Measurements from ENCODE around the gene KHDC4. TPM values are rescaled to one million over a fixed set of nuclear protein-coding genes. Genes with fewer than 3 reads are reported as not detected.

The KHDC4 gene
- total RNA-seq, 4 donors from 2014 or later: 18.2 to 46.3 (median 26.3) TPM

GRCh38 chr1:155925506-155925905 lies 8.7 kb downstream of the KHDC4 start:
- DNase-seq (no peak), ATAC-seq (no peak)
- H3K4me3 ChIP-seq: no peak overlapping the region
- in situ Hi-C loops (cut with MboI; ENCODE audit: low sequenced_read_pairs in 4 of 4) (no loop called here), intact Hi-C loops (cut with DNase I; ENCODE audit: low total_unique reads) (no loop called here)
- peaks cover 2 to 4% of the 10 kb centered on the region in 2 donors for H3K4me1 ChIP-seq
- no peak for TF ChIP-seq POLR2A (IDR thresholded peaks at IDR 0.05)
- TF ChIP-seq, protein P1, sequence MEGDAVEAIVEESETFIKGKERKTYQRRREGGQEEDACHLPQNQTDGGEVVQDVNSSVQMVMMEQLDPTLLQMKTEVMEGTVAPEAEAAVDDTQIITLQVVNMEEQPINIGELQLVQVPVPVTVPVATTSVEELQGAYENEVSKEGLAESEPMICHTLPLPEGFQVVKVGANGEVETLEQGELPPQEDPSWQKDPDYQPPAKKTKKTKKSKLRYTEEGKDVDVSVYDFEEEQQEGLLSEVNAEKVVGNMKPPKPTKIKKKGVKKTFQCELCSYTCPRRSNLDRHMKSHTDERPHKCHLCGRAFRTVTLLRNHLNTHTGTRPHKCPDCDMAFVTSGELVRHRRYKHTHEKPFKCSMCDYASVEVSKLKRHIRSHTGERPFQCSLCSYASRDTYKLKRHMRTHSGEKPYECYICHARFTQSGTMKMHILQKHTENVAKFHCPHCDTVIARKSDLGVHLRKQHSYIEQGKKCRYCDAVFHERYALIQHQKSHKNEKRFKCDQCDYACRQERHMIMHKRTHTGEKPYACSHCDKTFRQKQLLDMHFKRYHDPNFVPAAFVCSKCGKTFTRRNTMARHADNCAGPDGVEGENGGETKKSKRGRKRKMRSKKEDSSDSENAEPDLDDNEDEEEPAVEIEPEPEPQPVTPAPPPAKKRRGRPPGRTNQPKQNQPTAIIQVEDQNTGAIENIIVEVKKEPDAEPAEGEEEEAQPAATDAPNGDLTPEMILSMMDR (IDR thresholded peaks at IDR 0.05 in 4 of 5, conservative IDR thresholded peaks at IDR 0.05 in 1 of 5): no peak
- no peaks in the 10 kb centered on the region for H3K9me3 ChIP-seq
- H3K27ac ChIP-seq: no peak overlapping the region
- H3K27me3 ChIP-seq: no peaks in the 10 kb centered on the region
- H3K36me3 ChIP-seq: peaks cover 8 to 95% of the 10 kb centered on the region in 2 donors

- H3K4me1 ChIP-seq: no peaks in the 10 kb centered on the region
- in situ Hi-C loops (cut with MboI; ENCODE audit: low sequenced_read_pairs in 4 of 4) (no loop called here), intact Hi-C loops (cut with DNase I; ENCODE audit: low total_unique reads) (no loop called here)
- H3K36me3 ChIP-seq: peaks cover 11 to 100% of the 10 kb centered on the region in 2 donors
- DNase-seq (no peak), ATAC-seq (no peak)
- no peaks in the 10 kb centered on the region for H3K9me3 ChIP-seq
- no peak overlapping the region for H3K4me3 ChIP-seq
- no peaks in the 10 kb centered on the region for H3K27me3 ChIP-seq
- TF ChIP-seq, protein P1 (IDR thresholded peaks at IDR 0.05 in 4 of 5, conservative IDR thresholded peaks at IDR 0.05 in 1 of 5): no peak
- TF ChIP-seq POLR2A (IDR thresholded peaks at IDR 0.05): no peak
- H3K27ac ChIP-seq: no peak overlapping the region
These were observed 13.5 kb downstream of the KHDC4 start for GRCh38 chr1:155920717-155921116.

DNA sequence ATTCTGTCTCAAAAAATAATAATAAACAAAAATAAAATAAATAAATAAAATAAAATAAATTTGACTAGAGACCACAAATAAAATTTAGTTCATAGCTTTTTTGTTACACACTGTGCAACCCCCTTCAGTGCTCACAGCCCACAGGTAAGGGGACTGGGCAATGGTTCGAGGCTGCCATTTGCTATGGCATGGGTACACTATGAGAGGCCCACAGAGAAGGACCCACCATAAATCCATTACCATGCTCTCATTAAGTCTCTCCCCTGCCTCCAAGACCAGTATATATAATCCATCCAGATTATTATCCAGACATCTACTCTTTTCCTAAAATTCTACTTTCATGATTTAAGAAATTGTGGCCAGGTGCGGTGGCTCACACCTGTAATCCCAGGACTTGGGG lies 14.4 kb downstream of the KHDC4 start:
- in situ Hi-C loops (cut with MboI; ENCODE audit: low sequenced_read_pairs in 4 of 4): no loop called here
- ATAC-seq (no peak), DNase-seq (no peak)
- H3K27ac ChIP-seq: no peak overlapping the region
- TF ChIP-seq, protein P1 (IDR thresholded peaks at IDR 0.05 in 4 of 5, conservative IDR thresholded peaks at IDR 0.05 in 1 of 5): no peak
- no peak for TF ChIP-seq POLR2A (IDR thresholded peaks at IDR 0.05)
- H3K36me3 ChIP-seq: peaks cover 11 to 98% of the 10 kb centered on the region in 2 donors
- no peak overlapping the region for H3K4me3 ChIP-seq
- H3K9me3 ChIP-seq: no peaks in the 10 kb centered on the region
- no peaks in the 10 kb centered on the region for H3K4me1 ChIP-seq
- no peaks in the 10 kb centered on the region for H3K27me3 ChIP-seq
- intact Hi-C loops (cut with DNase I; ENCODE audit: low total_unique reads): no loop called here

GRCh38 chr1:155918660-155919059 lies 15.6 kb downstream of the KHDC4 start:
- intact Hi-C loops (cut with DNase I; ENCODE audit: low total_unique reads) (no loop called here), in situ Hi-C loops (cut with MboI; ENCODE audit: low sequenced_read_pairs in 4 of 4) (no loop called here)
- TF ChIP-seq, protein P1 (IDR thresholded peaks at IDR 0.05 in 4 of 5, conservative IDR thresholded peaks at IDR 0.05 in 1 of 5): no peak
- no peak for TF ChIP-seq POLR2A (IDR thresholded peaks at IDR 0.05)
- DNase-seq (no peak), ATAC-seq (no peak)
- no peaks in the 10 kb centered on the region for H3K9me3 ChIP-seq
- H3K4me1 ChIP-seq: no peaks in the 10 kb centered on the region
- H3K27me3 ChIP-seq: no peaks in the 10 kb centered on the region
- H3K36me3 ChIP-seq: peaks cover 11 to 98% of the 10 kb centered on the region in 2 donors
- H3K27ac ChIP-seq: no peak overlapping the region
- H3K4me3 ChIP-seq: no peak overlapping the region
